Stimulated activated CD8-positive, alpha-beta memory T cell treated with anti-CD3 and anti-CD28 coated beads, Interleukin-15, amount 100 ng/mL, for 4 hours (primary cell): ENCODE data around the gene RAET1G.
A peak's percentile ranks its signal among the peaks of the same experiment; 100 is the strongest.
"Not testable (repeated sequence)": the region's sequence is repeated elsewhere in the genome, so short reads cannot be mapped to it uniquely, and the experiment has no call there.

ENCODE experiments used
- DNase-seq, 2 donors: peaks; one replicate each; pipeline ENCODE4 v3.0.0-alpha.2; 2020; ENCODE audit warnings: low read depth in 2 of 2

Gene RAET1G

GRCh38 chr6:149934249-149935156, 11.6 kb upstream of the RAET1G start:
- peak in 1 of 2 donors; percentile 41 for DNase-seq

GRCh38 chr6:149933461-149933860, 10.5 kb upstream of the RAET1G start:
- no peak for DNase-seq

GRCh38 chr6:149933036-149933435, 10.1 kb upstream of the RAET1G start:
- DNase-seq, result no peak

- DNase-seq, result no peak
These were observed 8.6 kb upstream of the RAET1G start for GRCh38 chr6:149931501-149931900.

GRCh38 chr6:149929422-149929821, 6.5 kb upstream of the RAET1G start:
- no peak for DNase-seq

- not testable (repeated sequence) for DNase-seq
These were observed 4.1 kb upstream of the RAET1G start for GRCh38 chr6:149927025-149927424.

- DNase-seq, result peak; percentile 29 to 37
These were observed 3.3 kb upstream of the RAET1G start for GRCh38 chr6:149925974-149926777.

GRCh38 chr6:149925253-149925973, 2.5 kb upstream of the RAET1G start:
- DNase-seq, result no peak

- no peak for DNase-seq
These were observed 2.0 kb upstream of the RAET1G start for GRCh38 chr6:149924933-149925252.

GRCh38 chr6:149924206-149924932, 1.4 kb upstream of the RAET1G start:
- DNase-seq, result no peak

- DNase-seq, result no peak
These were observed 536 bp upstream of the RAET1G start for GRCh38 chr6:149923327-149923986.

- DNase-seq, result not testable (repeated sequence)
These were observed 830 bp downstream of the RAET1G start for GRCh38 chr6:149922091-149922490.

GRCh38 chr6:149921361-149921760, 1.6 kb downstream of the RAET1G start:
- no peak for DNase-seq

GRCh38 chr6:149919834-149920225, 3.1 kb downstream of the RAET1G start:
- DNase-seq, result no peak

- DNase-seq, result not testable (repeated sequence)
These were observed 3.6 kb downstream of the RAET1G start for GRCh38 chr6:149919126-149919833.

- DNase-seq, result no peak
These were observed 4.6 kb downstream of the RAET1G start for GRCh38 chr6:149918151-149918905.

GRCh38 chr6:149917679-149918078, 5.2 kb downstream of the RAET1G start:
- DNase-seq, result no peak

GRCh38 chr6:149915970-149916865, 6.7 kb downstream of the RAET1G start:
- no peak for DNase-seq
